IMR-90 (cell line): ENCODE measurements around the gene HCK. TPM values are rescaled to one million over a fixed set of nuclear protein-coding genes. Genes with fewer than 3 reads are reported as not detected.

Experiments used
- ATAC-seq: fragments of 200-7000 bp; cut with Tn5 transposase; 2 replicates; pipeline ENCODE4 v1.9.1; 2020; ENCODE audit warnings: low read depth, mild to moderate bottlenecking, moderate library complexity
- BruUV-seq: library from RNA; stranded (reverse); fragments of 400-500 nt; replicated peaks from 2 replicates; lab custom pipeline; 2021; lab: Mats Ljungman, UMichigan
- CTCF ChIA-PET: fragments of 300-600 bp; formaldehyde crosslinking; extraction: SDS; loops from one replicate; lab custom pipeline; 2021; ENCODE audit warnings: antibody characterized with exemption; lab: Yijun Ruan, JAX
- POLR2A ChIA-PET: fragments of 300-600 bp; sonication (Branson Sonifier 250); formaldehyde crosslinking; loops from one replicate; lab custom pipeline; 2022; ENCODE audit warnings: antibody characterized with exemption; ENCODE audit not compliant: unreplicated experiment; lab: Charles Lee
- DNase-seq: peaks from one replicate; pipeline ENCODE4 v3.0.0; 2013
- H2AFZ ChIP-seq: replicated peaks from 2 replicates; pipeline ENCODE3; 2013; ENCODE audit warnings: low read length, mild to moderate bottlenecking; ENCODE audit not compliant: poor library complexity
- H2AK5ac ChIP-seq: 2 replicates; pipeline ENCODE4 v1.6.1; 2013; ENCODE audit warnings: low read depth, low read length, inconsistent platforms
- H2AK9ac ChIP-seq: replicated peaks from 2 replicates; pipeline ENCODE3; 2013; ENCODE audit warnings: mild to moderate bottlenecking, low read depth, low read length, moderate library complexity; ENCODE audit not compliant: poor library complexity
- H2BK120ac ChIP-seq: 2 replicates; pipeline ENCODE4 v1.6.1; 2013; ENCODE audit warnings: low read depth, low read length, inconsistent platforms
- H2BK15ac ChIP-seq: 3 replicates; pipeline ENCODE4 v1.6.1; 2013; ENCODE audit warnings: low read depth, low read length, inconsistent platforms
- H2BK20ac ChIP-seq: 2 replicates; pipeline ENCODE4 v1.6.1; 2013; ENCODE audit warnings: low read depth, mild to moderate bottlenecking, inconsistent platforms, low read length, moderate library complexity
- H2BK5ac ChIP-seq: 2 replicates; pipeline ENCODE4 v1.6.1; 2013; ENCODE audit warnings: mild to moderate bottlenecking, low read depth, low read length, inconsistent platforms; ENCODE audit not compliant: poor library complexity, severe bottlenecking
- H3K14ac ChIP-seq: replicated peaks from 2 replicates; pipeline ENCODE4 v1.6.1; 2013; ENCODE audit warnings: low read depth, low read length, inconsistent platforms
- H3K18ac ChIP-seq: 2 replicates; pipeline ENCODE4 v1.6.1; 2013; ENCODE audit warnings: low read depth, low read length, control low read depth
- H3K23ac ChIP-seq: 2 replicates; pipeline ENCODE4 v1.6.1; 2013; ENCODE audit warnings: low read depth, low read length, inconsistent platforms
- H3K27ac ChIP-seq: 2 replicates; pipeline ENCODE4 v1.5.1; 2013; ENCODE audit warnings: mild to moderate bottlenecking, control low read depth, low read length; ENCODE audit not compliant: insufficient read depth
- H3K27me3 ChIP-seq: 2 replicates; pipeline ENCODE4 v1.6.1; 2013; ENCODE audit warnings: low read length; ENCODE audit not compliant: control insufficient read depth, insufficient read depth
- H3K36me3 ChIP-seq: 2 replicates; pipeline ENCODE4 v1.6.1; 2013; ENCODE audit warnings: low read length, mixed read lengths; ENCODE audit not compliant: control insufficient read depth, insufficient read depth
- H3K4ac ChIP-seq: 2 replicates; pipeline ENCODE4 v1.6.1; 2013; ENCODE audit warnings: low read depth, low read length, inconsistent platforms
- H3K4me1 ChIP-seq: 2 replicates; pipeline ENCODE4 v1.6.1; 2013; ENCODE audit warnings: low read length, mixed read lengths; ENCODE audit not compliant: control insufficient read depth, insufficient read depth
- H3K4me2 ChIP-seq: 2 replicates; pipeline ENCODE4 v1.6.1; 2013; ENCODE audit warnings: low read depth, mild to moderate bottlenecking, control low read depth, low read length, moderate library complexity
- H3K4me3 ChIP-seq: 2 replicates; pipeline ENCODE4 v1.5.1; 2013; ENCODE audit warnings: low read depth, mild to moderate bottlenecking, control low read depth, low read length, moderate library complexity; ENCODE audit not compliant: insufficient read depth
- H3K56ac ChIP-seq: 2 replicates; pipeline ENCODE4 v1.6.1; 2013; ENCODE audit warnings: low read length, inconsistent platforms; ENCODE audit not compliant: insufficient read depth; ENCODE audit errors: extremely low read depth
- H3K79me1 ChIP-seq, 2 experiments: 2 replicates each; pipeline ENCODE4 v1.6.1; 2013; ENCODE audit warnings: low read length in 2 of 2, inconsistent platforms in 1 of 2, low read depth in 1 of 2
- H3K9ac ChIP-seq: 2 replicates; pipeline ENCODE4 v1.6.1; 2013; ENCODE audit warnings: low read depth, low read length, control low read depth
- H3K9me1 ChIP-seq: 2 replicates; pipeline ENCODE4 v1.6.1; 2013; ENCODE audit warnings: low read length, inconsistent platforms; ENCODE audit not compliant: insufficient read depth
- H3K9me3 ChIP-seq: 2 replicates; pipeline ENCODE4 v1.6.1; 2013; ENCODE audit warnings: low read length; ENCODE audit not compliant: control insufficient read depth, insufficient read depth
- H4K20me1 ChIP-seq: 2 replicates; pipeline ENCODE4 v1.6.1; 2013; ENCODE audit warnings: low read length, inconsistent platforms; ENCODE audit not compliant: insufficient read depth
- H4K5ac ChIP-seq: 2 replicates; pipeline ENCODE4 v1.6.1; 2013; ENCODE audit warnings: mild to moderate bottlenecking, low read depth, low read length, control low read depth
- H4K8ac ChIP-seq, 2 experiments: 2 replicates each; pipeline ENCODE4 v1.6.1; 2013; ENCODE audit warnings: low read depth in 2 of 2, low read length in 2 of 2, control low read depth in 1 of 2, inconsistent platforms in 1 of 2
- H4K91ac ChIP-seq: 2 replicates; pipeline ENCODE4 v1.6.1; 2013; ENCODE audit warnings: low read depth, low read length, inconsistent platforms; ENCODE audit not compliant: insufficient read depth
- BHLHE40 ChIP-seq: fragments of 150-350 bp; IDR thresholded peaks from 2 replicates; pipeline ENCODE4 v1.6.1; 2016; ENCODE audit warnings: mild to moderate bottlenecking, low read depth, low read length
- CEBPB ChIP-seq: IDR thresholded peaks from 2 replicates; pipeline ENCODE4 v1.6.1; 2012; ENCODE audit warnings: low read depth, low read length, improper control_type of control experiment
- CHD1 ChIP-seq: IDR thresholded peaks from 2 replicates; pipeline ENCODE4 v1.6.1; 2012; ENCODE audit warnings: low read depth, low read length, improper control_type of control experiment
- CTCF ChIP-seq: conservative IDR thresholded peaks from 2 replicates; pipeline ENCODE4 v1.5.1; 2012; ENCODE audit warnings: mild to moderate bottlenecking, low read depth, low read length, improper control_type of control experiment
- ELK1 ChIP-seq: fragments of 150-350 bp; IDR thresholded peaks from 2 replicates; pipeline ENCODE4 v1.6.1; 2016; ENCODE audit warnings: low read depth, mild to moderate bottlenecking, low read length, moderate library complexity, borderline replicate concordance
- FOS ChIP-seq: fragments of 150-350 bp; IDR thresholded peaks from 2 replicates; pipeline ENCODE4 v1.6.1; 2016; ENCODE audit warnings: low read depth, low read length
- MAFK ChIP-seq: IDR thresholded peaks from 2 replicates; pipeline ENCODE4 v1.6.1; 2012; ENCODE audit warnings: low read depth, low read length, improper control_type of control experiment
- MAZ ChIP-seq: IDR thresholded peaks from 2 replicates; pipeline ENCODE4 v1.6.1; 2012; ENCODE audit warnings: low read depth, mild to moderate bottlenecking, low read length, improper control_type of control experiment, moderate library complexity, borderline replicate concordance
- MXI1 ChIP-seq: IDR thresholded peaks from 2 replicates; pipeline ENCODE4 v1.6.1; 2012; ENCODE audit warnings: low read depth, mild to moderate bottlenecking, low read length, moderate library complexity, borderline replicate concordance
- NFE2L2 ChIP-seq: fragments of 150-350 bp; IDR thresholded peaks from 2 replicates; pipeline ENCODE4 v1.6.1; 2016; ENCODE audit warnings: low read depth, mild to moderate bottlenecking, low read length
- POLR2A ChIP-seq: IDR thresholded peaks from 2 replicates; pipeline ENCODE4 v1.6.1; 2012; ENCODE audit warnings: mild to moderate bottlenecking, low read depth, low read length
- RAD21 ChIP-seq: IDR thresholded peaks from 2 replicates; pipeline ENCODE4 v1.6.1; 2012; ENCODE audit warnings: low read length, improper control_type of control experiment
- RCOR1 ChIP-seq: IDR thresholded peaks from 2 replicates; pipeline ENCODE4 v1.6.1; 2012; ENCODE audit warnings: mild to moderate bottlenecking, low read length, improper control_type of control experiment; ENCODE audit not compliant: insufficient replicate concordance
- RFX5 ChIP-seq: IDR thresholded peaks from 2 replicates; pipeline ENCODE4 v1.8.0; 2012; ENCODE audit warnings: low read depth, mild to moderate bottlenecking, low read length, moderate library complexity
- SMC3 ChIP-seq: fragments of 150-350 bp; IDR thresholded peaks from 2 replicates; pipeline ENCODE4 v1.6.1; 2016; ENCODE audit warnings: low read depth, mild to moderate bottlenecking, antibody characterized with exemption, low read length, moderate library complexity
- USF2 ChIP-seq: fragments of 150-350 bp; IDR thresholded peaks from 2 replicates; pipeline ENCODE4 v1.6.1; 2017; ENCODE audit warnings: mild to moderate bottlenecking, antibody characterized with exemption, low read length, low read depth
- WGBS, 2 experiments: methylation state at CpG; one replicate each; pipeline versions ENCODE4 v1.1.5 to v1.1.7; 2013; ENCODE audit warnings: missing lambda C conversion rate in 2 of 2; ENCODE audit not compliant: insufficient read length in 1 of 2; ENCODE audit errors: extremely low coverage in 2 of 2; 5-methylcytosine and 5-hydroxymethylcytosine counted together
- dilution Hi-C: fragments of 300-500 bp; cut with HindIII; formaldehyde crosslinking; loops from one replicate; pipeline ENCODE4 v1.14.3; 2018; ENCODE audit warnings: low sequenced_read_pairs; ENCODE audit not compliant: unreplicated experiment
- in situ Hi-C: fragments of 300-500 bp; cut with MboI; formaldehyde crosslinking; loops from 3 replicates; pipeline ENCODE4 v1.14.3; 2019; ENCODE audit warnings: low sequenced_read_pairs, inconsistent platforms, mixed read lengths
- intact Hi-C: fragments of 100-400 bp; cut with micrococcal nuclease; formaldehyde crosslinking; loops from 2 replicates; pipeline ENCODE4 v1.10.0; 2022
- polyA plus RNA-seq, 3 experiments: library from polyadenylated mRNA; depleted of rRNA; stranded (reverse); fragments of >200 nt; gene quantifications; 2 replicates each; pipeline ENCODE4 v1.2.3, GENCODE V29; 2012; ENCODE audit warnings: low replicate concordance in 1 of 3
- total RNA-seq: library from RNA; depleted of rRNA; stranded (reverse); fragments of >200 nt; gene quantifications from 2 replicates; pipeline ENCODE4 v1.2.3, GENCODE V29; 2012

The HCK gene
- total and polyA plus RNA-seq, 2 of the 4 experiments (the other 2 are of a cell fraction): not detected

GRCh38 chr20:32006053-32006452 lies 46.0 kb upstream of the HCK start:
- dilution Hi-C loops: no loop called here
- Histone ChIP-seq H2BK5ac (no peak overlapping the region), H2AK5ac (no peak overlapping the region), H3K56ac (no peak overlapping the region), H3K79me1 (no peaks in the 10 kb centered on the region), H4K20me1 (no peaks in the 10 kb centered on the region), H3K18ac (no peak overlapping the region), H2BK15ac (no peak overlapping the region), H3K4me2 (no peak overlapping the region), H4K8ac (no peak overlapping the region), H4K5ac (no peak overlapping the region), H3K14ac (no peak overlapping the region), H3K4ac (no peak overlapping the region), H3K4me1 (no peaks in the 10 kb centered on the region), H2AK9ac (no peak overlapping the region), H3K9ac (no peak overlapping the region), H2BK120ac (no peak overlapping the region), H2AFZ (no peak overlapping the region), H3K27me3 (peaks cover 58% of the 10 kb centered on the region), H3K36me3 (no peaks in the 10 kb centered on the region), H2BK20ac (no peak overlapping the region), H3K23ac (no peak overlapping the region), H3K4me3 (no peak overlapping the region), H4K91ac (no peak overlapping the region), H3K27ac (no peak overlapping the region), H3K9me3 (no peaks in the 10 kb centered on the region), H3K9me1 (no peaks in the 10 kb centered on the region)
- DNase-seq: no peak
- TF ChIP-seq RAD21 (no peak), MAFK (no peak), SMC3 (no peak), NFE2L2 (no peak), FOS (no peak), POLR2A (no peak), BHLHE40 (no peak), RCOR1 (no peak), CTCF (no peak), CHD1 (no peak), ELK1 (no peak), MXI1 (no peak), CEBPB (no peak), MAZ (no peak), RFX5 (no peak), USF2 (no peak)
- ATAC-seq: no peak
- intact Hi-C loops: no loop called here
- CTCF ChIA-PET: no interaction called here
- POLR2A ChIA-PET: no interaction called here
- BruUV-seq: no TSS peak
- WGBS, 2 experiments: 72% methylated on average over 2 of the region's 5 CpGs; no CpG with 5 or more reads in 1 of the 2 experiments
- in situ Hi-C loops: no loop called here
